Ectodermal cell (in vitro differentiated cells): ENCODE measurements around the gene PRDM4.

Source experiments
- H3K27ac ChIP-seq: 2 replicates; pipeline ENCODE4 v1.7.0; 2013; ENCODE audit warnings: mild to moderate bottlenecking, low read depth, low read length; ENCODE audit not compliant: insufficient read depth, poor library complexity, severe bottlenecking
- H3K27me3 ChIP-seq: 2 replicates; pipeline ENCODE4 v1.7.0; 2013; ENCODE audit warnings: mild to moderate bottlenecking, low read length; ENCODE audit not compliant: insufficient read depth, control insufficient read depth, poor library complexity, severe bottlenecking
- H3K36me3 ChIP-seq: one replicate; pipeline ENCODE4 v1.7.0; 2013; ENCODE audit warnings: low read length; ENCODE audit not compliant: control insufficient read depth, insufficient read depth
- H3K4me1 ChIP-seq: one replicate; pipeline ENCODE4 v1.7.0; 2013; ENCODE audit warnings: low read length; ENCODE audit not compliant: control insufficient read depth, insufficient read depth
- H3K4me3 ChIP-seq: 2 replicates; pipeline ENCODE4 v1.7.0; 2013; ENCODE audit warnings: low read depth, low read length, control low read depth; ENCODE audit not compliant: insufficient read depth
- H3K9me3 ChIP-seq: 2 replicates; pipeline ENCODE4 v1.7.0; 2013; ENCODE audit warnings: mild to moderate bottlenecking, low read length, moderate library complexity; ENCODE audit not compliant: control insufficient read depth
- WGBS, 2 experiments: methylation state at CpG; one replicate each; pipeline ENCODE4 v1.1.7; 2013; ENCODE audit warnings: missing lambda C conversion rate in 2 of 2; 5-methylcytosine and 5-hydroxymethylcytosine counted together

Gene PRDM4

DNA sequence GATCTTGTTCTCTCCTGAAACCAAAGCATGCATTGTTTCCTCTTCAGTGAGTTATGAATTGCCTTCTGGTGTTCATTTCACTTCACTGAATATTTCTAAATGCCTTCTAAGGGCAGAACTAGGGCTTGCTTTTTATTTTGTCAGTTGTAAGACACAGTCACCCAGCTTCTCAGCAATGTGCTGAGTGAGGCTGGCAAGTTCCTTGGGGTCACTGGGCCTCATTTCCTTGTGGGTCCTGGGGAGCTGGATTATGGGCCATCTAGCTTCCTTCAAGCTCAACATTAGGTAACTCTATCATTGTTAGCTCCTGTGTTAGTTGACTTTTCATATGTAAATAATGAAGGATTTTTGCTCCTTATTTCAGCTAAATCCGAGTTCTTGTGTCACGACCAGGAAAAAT is 27.3 kb upstream of the PRDM4 start:
- Histone ChIP-seq H3K4me1 (no peaks in the 10 kb centered on the region), H3K27ac (no peak overlapping the region), H3K9me3 (no peaks in the 10 kb centered on the region), H3K27me3 (no peaks in the 10 kb centered on the region), H3K36me3 (no peaks in the 10 kb centered on the region), H3K4me3 (no peak overlapping the region)
- 95 to 98% methylated on average over 2 of the region's 2 CpGs for WGBS, 2 experiments

DNA sequence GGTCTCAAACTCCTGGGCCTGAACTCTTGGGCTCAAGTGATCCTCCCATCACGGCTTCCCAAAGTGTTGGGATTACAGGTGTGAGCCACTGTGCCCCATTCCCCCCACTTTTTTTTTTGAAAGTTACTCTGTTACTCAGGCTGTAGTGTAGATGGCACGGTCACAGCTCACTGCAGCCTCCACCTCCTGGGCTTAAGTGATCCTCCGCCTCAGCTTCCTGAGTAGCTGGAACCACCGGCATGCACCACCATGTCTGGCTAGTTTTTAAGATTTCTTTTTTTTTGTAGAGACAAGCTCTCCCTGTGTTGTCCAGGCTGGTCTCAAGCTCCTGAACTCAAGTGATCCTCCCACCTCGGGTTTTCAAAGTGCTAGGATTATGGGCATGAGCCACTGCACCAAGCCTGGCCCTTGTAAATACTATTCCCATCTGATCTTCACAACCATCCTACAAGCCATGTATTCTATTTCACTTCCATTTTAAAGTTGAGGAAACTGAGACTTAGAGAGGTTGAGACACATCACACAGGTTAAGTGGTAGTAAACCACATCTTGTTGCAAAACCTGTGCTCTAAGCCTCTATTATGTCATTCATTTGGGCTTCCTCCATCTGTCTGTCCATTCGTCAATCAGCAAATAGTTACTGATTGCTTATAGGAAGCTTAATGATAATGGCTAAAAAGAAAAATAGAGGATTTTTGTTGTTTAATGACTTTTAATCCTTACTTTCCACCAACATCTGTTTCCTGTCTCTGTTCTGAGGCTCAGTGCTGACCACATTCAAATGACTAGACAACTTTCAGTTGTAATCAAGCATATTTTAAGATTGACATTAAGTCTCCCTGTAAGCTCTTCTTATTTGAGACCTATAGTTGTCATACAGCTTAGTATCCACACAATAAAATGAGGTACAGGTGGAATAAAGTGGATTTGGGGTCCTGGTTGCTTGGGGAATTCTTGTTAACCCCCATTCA is 22.8 kb upstream of the PRDM4 start:
- Histone ChIP-seq H3K4me3 (no peak overlapping the region), H3K27me3 (peaks cover 5% of the 10 kb centered on the region), H3K36me3 (no peaks in the 10 kb centered on the region), H3K9me3 (no peaks in the 10 kb centered on the region), H3K4me1 (no peaks in the 10 kb centered on the region), H3K27ac (no peak overlapping the region)
- 88% methylated on average over 5 to 6 of the region's 6 CpGs for WGBS, 2 experiments

DNA sequence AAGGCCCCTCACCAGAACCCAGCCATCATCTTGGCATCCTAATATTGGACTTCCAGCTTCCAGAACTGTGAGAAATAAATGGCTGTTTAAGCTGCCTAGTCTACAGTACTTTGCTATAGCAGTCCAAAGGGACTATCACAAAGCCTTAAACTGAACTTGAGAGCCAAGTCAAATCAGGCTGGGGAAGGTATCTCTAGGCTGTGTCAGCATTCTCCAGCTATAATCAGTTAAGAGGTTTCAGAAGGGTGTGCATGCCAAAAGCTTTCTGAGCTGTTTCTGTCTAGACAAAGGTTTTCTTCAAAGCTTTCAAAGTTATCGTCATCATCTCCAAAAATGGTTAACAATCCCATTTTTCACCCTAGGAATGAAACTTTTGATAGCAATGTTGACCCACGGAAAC is 21.1 kb upstream of the PRDM4 start:
- H3K9me3 ChIP-seq = no peaks in the 10 kb centered on the region
- H3K4me1 ChIP-seq = no peaks in the 10 kb centered on the region
- H3K4me3 ChIP-seq = no peak overlapping the region
- H3K27me3 ChIP-seq = peaks cover 21% of the 10 kb centered on the region
- WGBS, 2 experiments = 87 to 91% methylated on average over 2 of the region's 2 CpGs
- H3K27ac ChIP-seq = no peak overlapping the region
- no peaks in the 10 kb centered on the region for H3K36me3 ChIP-seq

DNA sequence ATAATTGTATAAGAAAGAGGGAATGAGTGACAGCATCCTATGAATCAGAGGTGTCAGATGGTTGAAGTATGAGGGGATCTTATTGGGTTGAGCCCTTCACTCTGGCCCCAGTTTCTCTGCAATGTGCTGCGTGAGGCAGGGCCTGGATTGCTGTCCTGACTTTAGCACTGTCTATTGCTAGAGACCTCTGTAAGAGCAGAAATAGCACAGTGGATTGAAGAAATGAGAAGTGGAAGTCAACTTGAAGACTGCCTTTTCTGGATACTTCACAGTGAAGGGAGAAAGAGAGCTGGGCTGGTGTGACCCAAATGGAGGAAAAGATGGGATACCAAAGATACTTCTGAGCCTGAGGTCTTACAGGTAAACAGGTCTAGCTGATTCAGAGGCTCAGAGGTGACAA is 19.4 kb upstream of the PRDM4 start:
- peaks cover 39% of the 10 kb centered on the region for H3K27me3 ChIP-seq
- H3K36me3 ChIP-seq = no peaks in the 10 kb centered on the region
- no peak overlapping the region for H3K4me3 ChIP-seq
- no peak overlapping the region for H3K27ac ChIP-seq
- 91 to 96% methylated on average over 1 of the region's 1 CpG for WGBS, 2 experiments
- H3K4me1 ChIP-seq = no peaks in the 10 kb centered on the region
- H3K9me3 ChIP-seq = no peaks in the 10 kb centered on the region

DNA sequence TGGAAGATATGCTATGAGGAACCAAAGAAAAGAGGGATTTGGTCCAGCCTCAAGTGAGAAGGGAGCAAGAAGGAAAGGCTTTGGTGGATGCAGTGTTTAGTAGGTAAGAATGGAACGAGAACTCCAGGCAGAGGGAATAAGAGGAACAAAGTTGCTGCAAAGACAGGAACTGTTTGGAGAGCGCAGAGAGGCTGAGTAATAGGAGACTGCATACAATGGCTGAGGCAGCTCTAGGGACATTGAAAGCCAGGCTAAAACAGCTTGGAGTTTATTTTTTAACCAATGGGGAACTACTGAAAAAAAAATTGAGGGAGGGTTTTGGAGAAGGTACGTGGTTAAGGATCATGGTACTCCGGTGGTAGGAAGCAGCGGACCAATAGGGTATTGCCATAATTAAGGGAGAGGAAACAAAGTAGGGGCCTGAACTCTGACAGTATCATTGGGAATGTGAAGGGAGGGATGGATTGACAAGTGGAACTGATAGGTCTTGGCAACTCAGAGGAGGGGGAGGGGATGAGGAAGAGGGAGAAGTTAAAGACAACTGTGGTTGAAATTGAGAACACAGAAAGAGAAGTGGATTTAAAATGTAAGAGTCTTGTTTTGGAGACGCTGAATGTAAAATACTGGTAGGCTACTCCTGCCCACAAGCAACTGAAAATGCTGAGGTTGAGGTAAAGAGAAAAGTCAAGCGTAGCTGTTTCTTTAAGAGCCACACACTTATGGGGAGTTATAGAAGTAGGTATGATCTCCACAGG is 18.3 kb upstream of the PRDM4 start:
- Histone ChIP-seq H3K36me3 (no peaks in the 10 kb centered on the region), H3K27me3 (peaks cover 49% of the 10 kb centered on the region), H3K4me1 (peaks cover 3% of the 10 kb centered on the region), H3K4me3 (no peak overlapping the region), H3K27ac (no peak overlapping the region), H3K9me3 (no peaks in the 10 kb centered on the region)
- WGBS, 2 experiments = 82 to 86% methylated on average over 7 of the region's 7 CpGs

DNA sequence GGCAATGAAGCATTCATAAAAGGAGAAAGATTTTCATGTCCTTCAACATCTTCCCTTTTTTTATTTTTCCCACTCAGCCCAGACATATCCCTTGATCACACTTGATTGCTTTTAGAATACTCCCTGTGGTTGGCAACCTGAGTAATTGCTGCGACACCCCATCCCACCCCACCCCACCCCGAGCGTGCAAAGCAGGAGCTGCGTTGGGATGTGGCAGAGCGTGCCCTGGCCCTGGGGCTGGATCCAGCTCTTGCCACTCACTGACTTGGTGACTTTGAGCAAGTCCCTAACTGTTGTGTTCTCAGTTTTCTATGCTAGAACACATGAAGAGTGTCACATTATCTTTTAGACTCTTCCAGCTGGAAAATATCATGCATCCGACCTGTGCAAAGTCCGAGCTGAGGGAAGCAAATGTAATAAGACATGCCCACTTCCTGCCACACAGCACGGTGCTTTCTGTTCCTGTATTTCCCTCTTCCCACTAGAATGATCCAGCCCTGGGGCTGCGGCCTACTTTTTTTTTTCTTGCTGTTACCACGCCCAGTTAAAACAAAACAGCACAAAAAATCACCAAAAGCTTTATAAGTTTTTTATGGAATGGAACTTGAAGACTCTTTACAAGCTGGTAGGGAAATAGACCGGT is 17.6 kb upstream of the PRDM4 start:
- no peak overlapping the region for H3K4me3 ChIP-seq
- H3K9me3 ChIP-seq = no peaks in the 10 kb centered on the region
- H3K27ac ChIP-seq = no peak overlapping the region
- no peaks in the 10 kb centered on the region for H3K36me3 ChIP-seq
- H3K4me1 ChIP-seq = peaks cover 3% of the 10 kb centered on the region
- 86 to 89% methylated on average over 10 to 11 of the region's 11 CpGs for WGBS, 2 experiments
- peaks cover 57% of the 10 kb centered on the region for H3K27me3 ChIP-seq

DNA sequence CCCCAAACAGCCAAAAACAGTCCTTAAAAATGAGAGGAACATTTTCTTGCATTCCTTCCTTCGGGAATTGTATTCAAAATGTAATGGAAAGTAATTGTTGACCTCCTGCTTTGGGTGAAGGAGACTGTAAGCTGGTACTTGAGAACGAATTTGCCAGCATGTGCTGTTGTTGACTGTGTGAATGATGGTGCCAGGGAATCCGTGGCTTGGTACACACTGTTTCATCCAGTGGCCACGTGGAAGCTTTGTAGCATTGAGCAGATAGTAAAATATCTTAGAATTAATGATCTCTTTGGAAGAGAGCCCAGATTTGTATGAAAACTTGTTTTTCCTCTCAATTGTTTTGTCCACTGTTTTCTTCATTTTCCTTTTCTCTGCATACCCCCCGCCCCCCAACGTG is 15.2 kb upstream of the PRDM4 start:
- no peak overlapping the region for H3K4me3 ChIP-seq
- no peak overlapping the region for H3K27ac ChIP-seq
- peaks cover 3% of the 10 kb centered on the region for H3K4me1 ChIP-seq
- no peaks in the 10 kb centered on the region for H3K36me3 ChIP-seq
- H3K27me3 ChIP-seq = peaks cover 80% of the 10 kb centered on the region
- H3K9me3 ChIP-seq = no peaks in the 10 kb centered on the region
- WGBS, 2 experiments = 59 to 63% methylated on average over 4 to 5 of the region's 6 CpGs

DNA sequence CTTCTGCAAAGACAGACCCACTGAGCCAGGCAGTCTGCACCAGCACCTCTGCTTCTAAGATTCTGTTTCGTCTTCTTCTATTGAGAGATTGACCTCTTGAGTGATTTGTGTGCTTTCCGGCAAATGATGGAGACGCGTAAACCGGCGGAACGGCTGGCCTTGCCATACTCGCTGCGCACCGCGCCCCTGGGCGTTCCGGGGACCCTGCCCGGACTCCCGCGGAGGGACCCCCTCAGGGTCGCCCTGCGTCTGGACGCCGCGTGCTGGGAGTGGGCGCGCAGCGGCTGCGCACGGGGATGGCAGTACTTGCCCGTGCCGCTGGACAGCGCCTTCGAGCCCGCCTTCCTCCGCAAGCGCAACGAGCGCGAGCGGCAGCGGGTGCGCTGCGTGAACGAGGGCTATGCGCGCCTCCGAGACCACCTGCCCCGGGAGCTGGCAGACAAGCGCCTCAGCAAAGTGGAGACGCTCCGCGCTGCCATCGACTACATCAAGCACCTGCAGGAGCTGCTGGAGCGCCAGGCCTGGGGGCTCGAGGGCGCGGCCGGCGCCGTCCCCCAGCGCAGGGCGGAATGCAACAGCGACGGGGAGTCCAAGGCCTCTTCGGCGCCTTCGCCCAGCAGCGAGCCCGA is 14.3 kb upstream of the PRDM4 start:
- Histone ChIP-seq H3K36me3 (no peaks in the 10 kb centered on the region), H3K9me3 (no peaks in the 10 kb centered on the region), H3K27ac (no peak overlapping the region), H3K4me3 (peak overlapping the region; percentile 38), H3K27me3 (peaks cover 80% of the 10 kb centered on the region), H3K4me1 (peaks cover 3% of the 10 kb centered on the region)
- 2 to 3% methylated on average over 66 of the region's 66 CpGs for WGBS, 2 experiments

DNA sequence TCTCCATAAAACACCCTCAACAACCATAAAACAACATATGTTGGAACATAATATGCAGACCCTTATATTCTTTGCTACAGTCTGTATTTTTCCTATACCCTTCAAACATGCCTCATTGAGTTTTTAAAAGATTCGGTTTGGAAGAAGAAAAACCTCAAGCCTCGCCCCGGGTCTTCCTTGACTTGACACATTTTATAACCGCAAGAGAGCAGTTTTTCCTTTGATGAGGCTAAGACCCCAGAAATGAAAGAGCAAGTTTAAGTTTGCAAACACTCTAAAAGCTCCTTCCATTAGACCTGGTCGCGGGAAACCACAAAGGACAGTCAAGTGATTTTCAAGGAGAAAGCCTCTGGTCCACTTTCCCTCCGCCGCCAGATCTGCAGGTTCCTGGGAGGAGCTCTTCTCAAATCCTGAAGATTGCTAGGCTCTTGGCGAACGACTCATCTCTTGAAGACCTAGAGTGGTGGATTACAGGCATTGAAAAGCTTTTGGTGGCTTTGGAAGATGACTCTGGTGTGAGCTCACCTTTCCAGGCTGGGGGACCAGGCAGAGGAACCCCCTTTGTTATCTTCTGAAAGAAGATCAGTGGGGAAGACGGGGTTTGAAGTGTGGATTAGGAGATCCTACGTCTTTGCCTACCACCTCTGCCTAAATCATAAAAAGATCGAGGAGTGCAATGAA is 13.6 kb upstream of the PRDM4 start, which contains the start of gene ASCL4:
TSS of gene ASCL4 (plus strand) at position 356 of the 681 bp plus-strand sequence. CDS start 515 bp downstream, outside the sequence.
- Histone ChIP-seq H3K27me3 (peaks cover 83% of the 10 kb centered on the region), H3K9me3 (no peaks in the 10 kb centered on the region), H3K27ac (no peak within 1 kb of the TSS), H3K4me1 (peaks cover 3% of the 10 kb centered on the region), H3K4me3 (peak within 1 kb of the TSS; percentile 38), H3K36me3 (no peaks in the 10 kb centered on the region)
- 69 to 72% methylated on average over 13 of the region's 13 CpGs for WGBS, 2 experiments
